Lower leg skin (tissue), 4 donors: ENCODE measurements around the gene FAM163A. TPM values are rescaled to one million over a fixed set of nuclear protein-coding genes. Genes with fewer than 3 reads are reported as not detected.
A peak's percentile ranks its signal among the peaks of the same experiment; 100 is the strongest.

Source experiments
- DNase-seq, 2 donors: peaks; one replicate each; pipeline ENCODE4 v3.0.0-alpha.2; 2019; ENCODE audit warnings: low spot score in 2 of 2
- H3K4me3 ChIP-seq: fragments of 200-600 bp; sonication (generic); 2 replicates; pipeline ENCODE4 v1.5.1; 2017; ENCODE audit warnings: mild to moderate bottlenecking, low read depth; ENCODE audit not compliant: poor library complexity, severe bottlenecking
- POLR2A ChIP-seq, 2 donors: fragments of 450-650 bp; IDR thresholded peaks; one replicate each; pipeline ENCODE4 v1.6.1; 2016 to 2017; ENCODE audit warnings: antibody characterized with exemption in 2 of 2, mild to moderate bottlenecking in 1 of 2, moderate library complexity in 1 of 2
- WGBS, 2 donors: methylation state at CpG; one replicate each; pipeline ENCODE4 v1.1.5; 2018; 5-methylcytosine and 5-hydroxymethylcytosine counted together
- intact Hi-C: fragments of 100-400 bp; cut with DNase I; formaldehyde crosslinking; loops from one replicate; pipeline ENCODE4 v1.15.0; 2023; ENCODE audit warnings: low total_unique reads
- total RNA-seq, 4 donors: library from RNA; depleted of rRNA; stranded (reverse); fragments of >200 nt; gene quantifications; one replicate each; pipeline ENCODE4 v1.1.0, GENCODE V29; 2016
- TF ChIP-seq, protein P1 (sequence below), 3 donors: fragments of 450-650 bp; IDR thresholded peaks; one replicate each; pipeline ENCODE4 v1.5.1; 2016; ENCODE audit warnings: antibody characterized with exemption in 3 of 3, mild to moderate bottlenecking in 3 of 3, moderate library complexity in 2 of 3

FAM163A gene
- total RNA-seq, 4 donors from 2014 or later, result not detected

DNA sequence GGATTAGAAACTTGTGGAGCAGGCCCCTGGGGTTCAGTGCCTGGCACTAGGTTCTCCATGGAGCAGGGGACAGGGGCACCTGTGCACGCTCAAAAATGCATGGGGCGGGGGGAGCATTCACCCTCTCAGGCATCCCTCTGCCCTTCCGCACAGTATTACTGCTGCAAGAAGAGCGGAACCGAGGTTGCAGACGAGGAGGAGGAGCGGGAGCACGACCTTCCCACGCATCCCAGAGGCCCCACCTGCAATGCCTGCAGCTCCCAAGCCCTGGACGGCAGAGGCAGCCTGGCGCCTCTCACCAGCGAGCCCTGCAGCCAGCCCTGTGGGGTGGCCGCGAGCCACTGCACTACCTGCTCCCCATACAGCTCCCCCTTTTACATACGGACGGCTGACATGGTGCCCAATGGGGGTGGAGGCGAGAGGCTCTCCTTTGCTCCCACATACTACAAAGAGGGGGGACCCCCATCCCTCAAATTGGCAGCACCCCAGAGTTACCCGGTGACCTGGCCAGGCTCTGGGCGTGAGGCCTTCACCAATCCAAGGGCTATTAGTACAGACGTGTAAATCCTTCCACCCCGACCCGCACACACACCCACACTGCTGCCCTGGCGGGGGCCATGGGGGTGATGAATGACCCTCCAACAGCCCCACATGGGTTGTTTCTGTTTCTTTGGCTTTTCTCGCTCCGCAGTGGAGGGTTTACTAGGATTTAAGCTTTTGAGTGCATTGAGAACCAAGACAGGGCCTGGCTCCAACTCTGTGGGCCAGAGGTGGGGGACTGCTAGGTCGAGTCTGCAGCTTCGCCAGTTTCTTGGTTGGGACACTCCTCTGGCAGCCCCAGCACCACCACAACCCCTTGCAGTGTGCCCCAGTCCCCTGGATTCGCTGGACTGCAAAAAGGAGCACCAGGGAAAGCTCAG, 70.8 kb downstream of the FAM163A start:
- WGBS, 2 donors, result 81 to 86% methylated on average over 24 to 28 of the region's 28 CpGs
- no peak for TF ChIP-seq POLR2A (IDR thresholded peaks at IDR 0.05)
- TF ChIP-seq, protein P1, sequence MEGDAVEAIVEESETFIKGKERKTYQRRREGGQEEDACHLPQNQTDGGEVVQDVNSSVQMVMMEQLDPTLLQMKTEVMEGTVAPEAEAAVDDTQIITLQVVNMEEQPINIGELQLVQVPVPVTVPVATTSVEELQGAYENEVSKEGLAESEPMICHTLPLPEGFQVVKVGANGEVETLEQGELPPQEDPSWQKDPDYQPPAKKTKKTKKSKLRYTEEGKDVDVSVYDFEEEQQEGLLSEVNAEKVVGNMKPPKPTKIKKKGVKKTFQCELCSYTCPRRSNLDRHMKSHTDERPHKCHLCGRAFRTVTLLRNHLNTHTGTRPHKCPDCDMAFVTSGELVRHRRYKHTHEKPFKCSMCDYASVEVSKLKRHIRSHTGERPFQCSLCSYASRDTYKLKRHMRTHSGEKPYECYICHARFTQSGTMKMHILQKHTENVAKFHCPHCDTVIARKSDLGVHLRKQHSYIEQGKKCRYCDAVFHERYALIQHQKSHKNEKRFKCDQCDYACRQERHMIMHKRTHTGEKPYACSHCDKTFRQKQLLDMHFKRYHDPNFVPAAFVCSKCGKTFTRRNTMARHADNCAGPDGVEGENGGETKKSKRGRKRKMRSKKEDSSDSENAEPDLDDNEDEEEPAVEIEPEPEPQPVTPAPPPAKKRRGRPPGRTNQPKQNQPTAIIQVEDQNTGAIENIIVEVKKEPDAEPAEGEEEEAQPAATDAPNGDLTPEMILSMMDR (IDR thresholded peaks at IDR 0.05), result no peak
- DNase-seq, result peak in 1 of 2 donors; percentile 81
- H3K4me3 ChIP-seq, result no peak overlapping the region
- intact Hi-C loops, result loop anchor here (5.0 kb wide), 1 partner anchor 112 kb away; no protein-coding TSS in a partner anchor

DNA sequence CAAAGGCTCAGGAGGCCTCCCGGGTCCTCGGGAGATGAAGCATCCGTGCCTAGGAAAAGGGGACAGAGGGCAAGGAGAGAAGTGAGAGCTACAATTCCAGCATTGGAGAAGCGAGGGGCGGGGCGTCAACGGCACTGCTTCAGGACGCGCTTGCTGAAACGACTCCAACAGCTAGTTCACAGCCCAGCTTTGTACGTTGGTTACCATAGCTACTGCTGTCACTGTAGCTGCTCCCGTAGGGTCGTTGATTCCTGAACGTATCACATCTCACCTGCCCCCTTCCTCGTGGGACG, 71.4 kb downstream of the FAM163A start:
- 2% methylated on average over 16 of the region's 16 CpGs for WGBS, 2 donors
- TF ChIP-seq, protein P1 (IDR thresholded peaks at IDR 0.05), result no peak
- TF ChIP-seq POLR2A (IDR thresholded peaks at IDR 0.05), result no peak
- H3K4me3 ChIP-seq, result no peak overlapping the region
- peak in 1 of 2 donors; percentile 91 for DNase-seq
- intact Hi-C loops, result loop anchor here (5.0 kb wide), 1 partner anchor 112 kb away; no protein-coding TSS in a partner anchor

DNA sequence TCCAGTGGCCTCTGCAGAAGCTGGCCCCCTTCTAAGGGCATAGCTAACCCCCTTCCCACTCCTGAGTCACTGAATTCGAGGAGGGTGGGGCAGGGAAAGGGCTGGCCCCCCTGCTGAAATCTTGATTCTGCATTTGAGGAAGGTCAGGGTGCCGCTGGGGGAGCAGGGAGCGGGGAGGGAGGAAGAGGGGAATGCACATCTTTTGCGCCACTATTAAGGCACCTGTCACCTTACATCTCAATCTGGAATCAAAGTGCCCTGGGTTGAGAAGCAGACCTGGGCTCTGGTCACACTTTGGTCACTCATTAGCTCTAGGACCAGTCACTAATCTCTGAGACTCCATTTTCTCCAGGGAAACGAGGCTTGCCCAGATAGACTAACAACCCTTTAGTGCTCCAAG, 72.5 kb downstream of the FAM163A start:
- WGBS, 2 donors, result 43 to 48% methylated on average over 5 of the region's 5 CpGs
- no peak for DNase-seq
- intact Hi-C loops, result no loop called here
- TF ChIP-seq, protein P1 (IDR thresholded peaks at IDR 0.05), result no peak
- TF ChIP-seq POLR2A (IDR thresholded peaks at IDR 0.05), result no peak
- H3K4me3 ChIP-seq, result no peak overlapping the region

DNA sequence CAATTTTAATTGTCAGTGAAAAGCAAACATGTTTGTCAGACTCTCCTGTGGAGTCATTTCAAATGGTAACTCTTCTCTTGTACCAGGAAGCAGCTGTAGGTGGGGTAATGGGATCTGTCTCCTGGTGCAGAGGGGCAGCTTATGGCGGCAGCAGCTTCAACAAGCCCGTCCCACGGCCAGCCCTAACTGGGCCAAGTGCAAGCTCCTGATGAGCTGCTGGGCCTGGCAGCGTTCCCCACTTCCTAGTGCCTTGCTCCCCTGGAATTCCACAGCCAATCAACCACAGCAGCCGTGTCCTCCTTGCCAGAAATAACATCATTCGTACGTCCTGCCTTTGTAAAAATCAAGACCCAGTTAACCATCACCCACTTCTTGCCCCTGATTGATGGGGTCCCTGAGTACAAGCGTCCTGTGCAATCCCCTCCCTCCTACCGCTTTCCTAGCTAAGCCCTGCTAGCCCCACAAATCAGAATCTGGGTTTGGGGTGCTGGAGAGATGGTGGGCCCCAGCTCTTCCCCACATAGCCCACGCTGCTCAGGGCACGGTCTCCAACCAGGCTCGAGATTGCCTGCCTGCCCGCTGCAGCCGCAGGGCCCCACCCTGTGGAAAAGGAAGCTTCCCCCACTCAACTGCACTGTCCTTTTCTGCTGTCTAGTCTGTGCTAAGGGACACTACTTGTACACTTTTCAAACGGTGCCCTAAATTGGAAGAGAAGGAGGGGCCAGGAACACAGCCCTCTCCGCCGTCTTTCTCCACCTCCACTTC, 73.3 kb downstream of the FAM163A start:
- TF ChIP-seq POLR2A (IDR thresholded peaks at IDR 0.05), result no peak
- TF ChIP-seq, protein P1 (IDR thresholded peaks at IDR 0.05), result no peak
- WGBS, 2 donors, result 71 to 79% methylated on average over 17 of the region's 17 CpGs
- intact Hi-C loops, result no loop called here
- no peak overlapping the region for H3K4me3 ChIP-seq
- DNase-seq, result peak in 1 of 2 donors; percentile 84

DNA sequence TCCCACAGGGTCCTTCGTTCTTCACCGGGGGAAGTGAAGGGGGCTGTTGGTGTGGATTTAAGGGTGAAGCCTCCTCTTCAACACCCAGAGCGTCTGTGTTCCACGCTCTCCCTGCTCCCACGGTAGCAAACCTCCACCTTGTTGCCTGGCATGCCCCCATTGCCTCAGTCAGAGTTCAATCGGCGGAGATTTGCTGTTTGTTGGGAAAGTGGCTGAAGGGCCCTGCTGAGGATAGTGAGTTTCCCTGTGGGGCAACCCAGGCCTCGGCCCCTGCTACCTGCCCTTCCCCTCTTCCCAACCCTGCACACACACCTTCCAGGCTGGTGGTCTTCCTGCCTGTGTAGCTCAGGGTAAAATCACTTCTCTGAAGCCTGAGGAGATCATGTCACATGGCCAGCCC, 74.0 kb downstream of the FAM163A start:
- TF ChIP-seq, protein P1 (IDR thresholded peaks at IDR 0.05), result no peak
- TF ChIP-seq POLR2A (IDR thresholded peaks at IDR 0.05), result no peak
- H3K4me3 ChIP-seq, result no peak overlapping the region
- intact Hi-C loops, result no loop called here
- DNase-seq, result peak in 1 of 2 donors; percentile 77
- WGBS, 2 donors, result 95% methylated on average over 8 of the region's 8 CpGs
